HEK293 (cell line): ENCODE data around the gene AXDND1.

ENCODE experiments used
- ZNF121 ChIP-seq: fragments of 450-650 bp; formaldehyde crosslinking; IDR thresholded peaks from 2 replicates; pipeline ENCODE4 v1.5.1; 2016; ENCODE audit warnings: missing biosample characterization, missing genetic modification characterization
- ZNF837 ChIP-seq: fragments of 450-650 bp; formaldehyde crosslinking; IDR thresholded peaks from 2 replicates; pipeline ENCODE4 v1.5.1; 2016; ENCODE audit warnings: missing biosample characterization, missing genetic modification characterization

DNA sequence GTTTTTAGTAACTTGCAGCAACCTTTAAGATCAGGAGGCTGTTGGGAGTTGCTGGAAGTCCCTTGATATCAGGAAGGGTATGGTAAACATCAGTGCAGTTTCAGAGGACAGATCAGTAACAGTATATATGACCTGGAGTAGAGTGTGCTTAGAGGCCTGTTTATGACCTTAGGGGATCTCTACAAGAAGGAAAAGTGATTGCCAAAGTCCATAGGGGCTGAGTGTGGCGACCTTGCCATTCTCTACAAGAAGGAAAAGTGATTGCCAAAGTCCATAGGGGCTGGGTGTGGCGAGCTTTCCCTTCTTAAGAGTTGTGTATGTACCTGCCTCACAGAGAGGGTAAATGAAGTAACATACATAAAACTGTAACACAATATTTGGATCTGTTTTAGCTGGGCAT, 28.5 kb upstream of the AXDND1 start:
- TF ChIP-seq ZNF837: no peak
- no peak for TF ChIP-seq ZNF121 (tag by site-specific recombination)
